Gastrocnemius medialis (tissue), 4 donors: ENCODE results near the gene GHRHR. TPM values are rescaled to one million over a fixed set of nuclear protein-coding genes. Genes with fewer than 3 reads are reported as not detected.

Experiments
- ATAC-seq, 2 donors: fragments of 150-250 bp; one replicate each; pipeline ENCODE4 v1.9.1; 2016
- DNase-seq, 2 donors: peaks; one replicate each; pipeline ENCODE4 v3.0.0-alpha.2; 2019
- H3K27ac ChIP-seq, 4 donors: fragments of 200-600 bp; sonication (generic); 1 replicate in 1 of 4; 2 replicates in 3 of 4; pipeline ENCODE4 v1.5.1; 2016 to 2018; ENCODE audit warnings: mild to moderate bottlenecking in 2 of 4, moderate library complexity in 1 of 4
- H3K27me3 ChIP-seq, 3 donors: fragments of 200-600 bp; sonication (generic) in 2 of 3; 1 replicate in 1 of 3; 2 replicates in 2 of 3; pipeline versions ENCODE4 v1.5.1 to v1.6.0; 2016 to 2019; ENCODE audit warnings: mild to moderate bottlenecking in 1 of 3, moderate library complexity in 1 of 3
- H3K36me3 ChIP-seq, 2 donors: fragments of 200-600 bp; sonication (generic) in 1 of 2; one replicate each; pipeline ENCODE4 v1.5.1; 2017 to 2018
- H3K4me1 ChIP-seq, 2 donors: fragments of 200-600 bp; sonication (generic) in 1 of 2; one replicate each; pipeline ENCODE4 v1.5.1; 2016 to 2017; ENCODE audit warnings: mild to moderate bottlenecking in 2 of 2
- H3K4me3 ChIP-seq, 4 donors: fragments of 200-600 bp; sonication (generic) in 3 of 4; 1 replicate in 1 of 4; 2 replicates in 3 of 4; pipeline ENCODE4 v1.5.1; 2016 to 2019; ENCODE audit warnings: mild to moderate bottlenecking in 2 of 4
- H3K9me3 ChIP-seq, 3 donors: fragments of 200-600 bp; sonication (generic) in 2 of 3; 1 replicate in 1 of 3; 2 replicates in 2 of 3; pipeline ENCODE4 v1.5.1; 2016 to 2019
- CTCF ChIP-seq, 5 experiments: fragments of 450-650 bp in 3 of 5; fragments of 200-600 bp in 2 of 5; sonication (generic) in 2 of 5; IDR thresholded peaks in 4 of 5; conservative IDR thresholded peaks in 1 of 5; 1 replicate in 4 of 5; 2 replicates in 1 of 5; pipeline ENCODE4 v1.5.1; 2016 to 2019; ENCODE audit warnings: antibody characterized with exemption in 5 of 5, mild to moderate bottlenecking in 3 of 5, moderate library complexity in 3 of 5
- POLR2A ChIP-seq, 2 donors: fragments of 450-650 bp; IDR thresholded peaks; one replicate each; pipeline ENCODE4 v1.6.1; 2017; ENCODE audit warnings: antibody characterized with exemption in 2 of 2, mild to moderate bottlenecking in 2 of 2, moderate library complexity in 2 of 2
- in situ Hi-C, 4 donors: fragments of 200-750 bp; cut with MboI; loops; one replicate each; pipeline versions ENCODE4 v1.15.0 to v1.8.0; 2017; ENCODE audit warnings: low sequenced_read_pairs in 4 of 4
- intact Hi-C: fragments of 100-400 bp; cut with DNase I; formaldehyde crosslinking; loops from one replicate; pipeline ENCODE4 v1.15.1; 2023; ENCODE audit warnings: low total_unique reads
- total RNA-seq, 4 donors: library from RNA; depleted of rRNA; stranded (reverse); fragments of >200 nt; gene quantifications; one replicate each; pipeline versions ENCODE4 v1.1.0 to v1.2.3, GENCODE V29; 2016

GHRHR gene
- total RNA-seq, 4 donors from 2014 or later: not detected

- Histone ChIP-seq H3K4me1 (no peaks in the 10 kb centered on the region), H3K9me3 (peaks cover 0 to 8% (median 0%) of the 10 kb centered on the region in 3 donors), H3K27ac (no peak overlapping the region), H3K4me3 (no peak overlapping the region), H3K27me3 (peaks cover 0 to 16% (median 4%) of the 10 kb centered on the region in 3 donors), H3K36me3 (no peaks in the 10 kb centered on the region)
- no peak for TF ChIP-seq POLR2A (IDR thresholded peaks at IDR 0.05)
- no peak for TF ChIP-seq CTCF (IDR thresholded peaks at IDR 0.05 in 4 of 5, conservative IDR thresholded peaks at IDR 0.05 in 1 of 5)
- no peak for DNase-seq
- in situ Hi-C loops: no loop called here
- ATAC-seq: no peak
- intact Hi-C loops: no loop called here
Observed at GRCh38 chr7:30941582-30942323, 22.0 kb upstream of the GHRHR start.

GRCh38 chr7:30950197-30950596, 13.6 kb upstream of the GHRHR start:
- TF ChIP-seq POLR2A (IDR thresholded peaks at IDR 0.05): no peak
- TF ChIP-seq CTCF (IDR thresholded peaks at IDR 0.05 in 4 of 5, conservative IDR thresholded peaks at IDR 0.05 in 1 of 5): no peak
- Histone ChIP-seq H3K4me1 (no peaks in the 10 kb centered on the region), H3K4me3 (no peak overlapping the region), H3K27ac (no peak overlapping the region), H3K9me3 (peaks cover 0 to 2% (median 0%) of the 10 kb centered on the region in 3 donors), H3K27me3 (peaks cover 0 to 7% (median 0%) of the 10 kb centered on the region in 3 donors), H3K36me3 (no peaks in the 10 kb centered on the region)
- ATAC-seq (no peak), DNase-seq (no peak)
- in situ Hi-C loops: no loop called here
- intact Hi-C loops: no loop called here

GRCh38 chr7:30954914-30955313, 8.8 kb upstream of the GHRHR start:
- TF ChIP-seq POLR2A (IDR thresholded peaks at IDR 0.05): no peak
- TF ChIP-seq CTCF (IDR thresholded peaks at IDR 0.05 in 4 of 5, conservative IDR thresholded peaks at IDR 0.05 in 1 of 5): no peak
- no peak overlapping the region for H3K4me3 ChIP-seq
- in situ Hi-C loops (no loop called here), intact Hi-C loops (no loop called here)
- H3K27me3 ChIP-seq: peaks cover 0 to 3% (median 0%) of the 10 kb centered on the region in 3 donors
- H3K4me1 ChIP-seq: no peaks in the 10 kb centered on the region
- H3K9me3 ChIP-seq: peaks cover 0 to 4% (median 0%) of the 10 kb centered on the region in 3 donors
- H3K27ac ChIP-seq: no peak overlapping the region
- no peak for ATAC-seq
- no peak for DNase-seq
- H3K36me3 ChIP-seq: no peaks in the 10 kb centered on the region

- intact Hi-C loops: no loop called here
- no peak for DNase-seq
- Histone ChIP-seq H3K4me3 (no peak overlapping the region), H3K27me3 (peaks cover 0 to 3% (median 0%) of the 10 kb centered on the region in 3 donors), H3K27ac (no peak overlapping the region), H3K4me1 (no peaks in the 10 kb centered on the region), H3K36me3 (no peaks in the 10 kb centered on the region), H3K9me3 (peaks cover 0 to 4% (median 0%) of the 10 kb centered on the region in 3 donors)
- TF ChIP-seq POLR2A (IDR thresholded peaks at IDR 0.05) (no peak), CTCF (IDR thresholded peaks at IDR 0.05 in 4 of 5, conservative IDR thresholded peaks at IDR 0.05 in 1 of 5) (no peak)
- no peak for ATAC-seq
- in situ Hi-C loops: no loop called here
Observed at GRCh38 chr7:30956704-30957103, 7.0 kb upstream of the GHRHR start.
